PC-3 (cell line): ENCODE measurements around the gene ABHD18.

Source experiments
- EZH2 ChIP-seq: fragments of 300-600 bp; sonication (generic); IDR thresholded peaks from one replicate; pipeline ENCODE4 v1.6.1; 2017; ENCODE audit warnings: antibody characterized with exemption, mild to moderate bottlenecking, low read length; ENCODE audit not compliant: unreplicated experiment
- TF ChIP-seq, protein P1 (sequence below): fragments of 300-600 bp; sonication (generic); conservative IDR thresholded peaks from 2 replicates; pipeline ENCODE4 v1.5.1; 2017; ENCODE audit warnings: antibody characterized with exemption, low read depth, mild to moderate bottlenecking, low read length

DNA sequence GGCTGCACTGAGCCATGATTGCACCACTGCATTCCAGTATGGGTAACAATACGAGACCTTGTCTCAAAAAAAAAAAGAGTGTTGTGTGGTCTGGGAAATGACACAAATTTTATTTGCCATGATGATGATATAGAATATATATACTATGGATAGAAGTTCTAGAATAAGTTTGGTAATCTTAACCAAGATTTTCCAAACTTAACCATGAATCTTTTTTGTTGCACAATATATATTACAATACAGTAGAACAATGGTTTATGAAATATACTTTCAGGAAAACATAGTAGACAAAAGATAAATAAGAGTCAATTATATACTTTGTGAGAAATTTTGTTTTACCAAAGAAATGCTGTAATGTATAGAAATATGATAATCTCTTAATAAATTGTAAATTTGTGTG lies 35.0 kb upstream of the ABHD18 start:
- TF ChIP-seq, protein P1, sequence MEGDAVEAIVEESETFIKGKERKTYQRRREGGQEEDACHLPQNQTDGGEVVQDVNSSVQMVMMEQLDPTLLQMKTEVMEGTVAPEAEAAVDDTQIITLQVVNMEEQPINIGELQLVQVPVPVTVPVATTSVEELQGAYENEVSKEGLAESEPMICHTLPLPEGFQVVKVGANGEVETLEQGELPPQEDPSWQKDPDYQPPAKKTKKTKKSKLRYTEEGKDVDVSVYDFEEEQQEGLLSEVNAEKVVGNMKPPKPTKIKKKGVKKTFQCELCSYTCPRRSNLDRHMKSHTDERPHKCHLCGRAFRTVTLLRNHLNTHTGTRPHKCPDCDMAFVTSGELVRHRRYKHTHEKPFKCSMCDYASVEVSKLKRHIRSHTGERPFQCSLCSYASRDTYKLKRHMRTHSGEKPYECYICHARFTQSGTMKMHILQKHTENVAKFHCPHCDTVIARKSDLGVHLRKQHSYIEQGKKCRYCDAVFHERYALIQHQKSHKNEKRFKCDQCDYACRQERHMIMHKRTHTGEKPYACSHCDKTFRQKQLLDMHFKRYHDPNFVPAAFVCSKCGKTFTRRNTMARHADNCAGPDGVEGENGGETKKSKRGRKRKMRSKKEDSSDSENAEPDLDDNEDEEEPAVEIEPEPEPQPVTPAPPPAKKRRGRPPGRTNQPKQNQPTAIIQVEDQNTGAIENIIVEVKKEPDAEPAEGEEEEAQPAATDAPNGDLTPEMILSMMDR, result no peak
- no peak for TF ChIP-seq EZH2
